ENCODE data around the gene ITPRIP. TPM values are rescaled to one million over a fixed set of nuclear protein-coding genes. Genes with fewer than 3 reads are reported as not detected.

The ITPRIP gene
- total RNA-seq, 1 donor from 2014 or later: 14.5 TPM

- H3K4me1 Mint-ChIP-seq (ENCODE audit: low read depth): no peaks in the 10 kb centered on the region
- H3K9me3 Mint-ChIP-seq (ENCODE audit: low read depth): no peaks in the 10 kb centered on the region
- no peak for DNase-seq (ENCODE audit: low spot score)
- H3K4me3 Mint-ChIP-seq (ENCODE audit: unreplicated experiment): no peak overlapping the region
- H3K27me3 Mint-ChIP-seq (ENCODE audit: low read depth): peaks cover 9% of the 10 kb centered on the region
- H3K27ac Mint-ChIP-seq (ENCODE audit: unreplicated experiment): no peak overlapping the region
- TF ChIP-seq CTCF (IDR thresholded peaks at IDR 0.05): no peak
- no peaks in the 10 kb centered on the region for H3K36me3 Mint-ChIP-seq (ENCODE audit: low read depth)
These were observed 10.3 kb upstream of the ITPRIP start for GRCh38 chr10:104348601-104349000.

GRCh38 chr10:104347295-104348045, 9.2 kb upstream of the ITPRIP start:
- no peak overlapping the region for H3K27ac Mint-ChIP-seq (ENCODE audit: unreplicated experiment)
- peaks cover 4% of the 10 kb centered on the region for H3K27me3 Mint-ChIP-seq (ENCODE audit: low read depth)
- no peak overlapping the region for H3K4me3 Mint-ChIP-seq (ENCODE audit: unreplicated experiment)

GRCh38 chr10:104345941-104346340, 7.7 kb upstream of the ITPRIP start:
- no peak for TF ChIP-seq CTCF (IDR thresholded peaks at IDR 0.05)
- no peak overlapping the region for H3K4me3 Mint-ChIP-seq (ENCODE audit: unreplicated experiment)
- H3K9me3 Mint-ChIP-seq (ENCODE audit: low read depth): no peaks in the 10 kb centered on the region
- DNase-seq (ENCODE audit: low spot score): no peak
- H3K27ac Mint-ChIP-seq (ENCODE audit: unreplicated experiment): no peak overlapping the region
- H3K36me3 Mint-ChIP-seq (ENCODE audit: low read depth): no peaks in the 10 kb centered on the region
- H3K27me3 Mint-ChIP-seq (ENCODE audit: low read depth): no peaks in the 10 kb centered on the region
- H3K4me1 Mint-ChIP-seq (ENCODE audit: low read depth): peaks cover 3% of the 10 kb centered on the region

More at GRCh38 chr10:104347295-104348045, 9.2 kb upstream of the ITPRIP start:
- DNase-seq (ENCODE audit: low spot score): no peak
- Mint-ChIP-seq H3K9me3 (ENCODE audit: low read depth) (no peaks in the 10 kb centered on the region), H3K36me3 (ENCODE audit: low read depth) (no peaks in the 10 kb centered on the region), H3K4me1 (ENCODE audit: low read depth) (peaks cover 3% of the 10 kb centered on the region)
- no peak for TF ChIP-seq CTCF (IDR thresholded peaks at IDR 0.05)

GRCh38 chr10:104345515-104345914, 7.2 kb upstream of the ITPRIP start:
- Mint-ChIP-seq H3K36me3 (ENCODE audit: low read depth) (no peaks in the 10 kb centered on the region), H3K4me1 (ENCODE audit: low read depth) (peaks cover 3% of the 10 kb centered on the region), H3K9me3 (ENCODE audit: low read depth) (no peaks in the 10 kb centered on the region), H3K4me3 (ENCODE audit: unreplicated experiment) (no peak overlapping the region), H3K27ac (ENCODE audit: unreplicated experiment) (no peak overlapping the region), H3K27me3 (ENCODE audit: low read depth) (no peaks in the 10 kb centered on the region)
- TF ChIP-seq CTCF (IDR thresholded peaks at IDR 0.05): no peak
- no peak for DNase-seq (ENCODE audit: low spot score)

GRCh38 chr10:104344219-104344618, 6.0 kb upstream of the ITPRIP start:
- no peak for DNase-seq (ENCODE audit: low spot score)
- H3K27ac Mint-ChIP-seq (ENCODE audit: unreplicated experiment): no peak overlapping the region
- peaks cover 16% of the 10 kb centered on the region for H3K4me1 Mint-ChIP-seq (ENCODE audit: low read depth)
- H3K4me3 Mint-ChIP-seq (ENCODE audit: unreplicated experiment): no peak overlapping the region
- H3K9me3 Mint-ChIP-seq (ENCODE audit: low read depth): no peaks in the 10 kb centered on the region
- no peaks in the 10 kb centered on the region for H3K36me3 Mint-ChIP-seq (ENCODE audit: low read depth)
- no peak for TF ChIP-seq CTCF (IDR thresholded peaks at IDR 0.05)
- no peaks in the 10 kb centered on the region for H3K27me3 Mint-ChIP-seq (ENCODE audit: low read depth)

All from chondrocyte (in vitro differentiated cells).